Fibroblast of peridontal ligament (primary cell): ENCODE data around the gene GGCX.

ENCODE experiments used
- DNase-seq: peaks from one replicate; pipeline ENCODE4 v3.0.0-alpha.2; 2010; ENCODE audit errors: extremely low read depth

Gene GGCX

DNA sequence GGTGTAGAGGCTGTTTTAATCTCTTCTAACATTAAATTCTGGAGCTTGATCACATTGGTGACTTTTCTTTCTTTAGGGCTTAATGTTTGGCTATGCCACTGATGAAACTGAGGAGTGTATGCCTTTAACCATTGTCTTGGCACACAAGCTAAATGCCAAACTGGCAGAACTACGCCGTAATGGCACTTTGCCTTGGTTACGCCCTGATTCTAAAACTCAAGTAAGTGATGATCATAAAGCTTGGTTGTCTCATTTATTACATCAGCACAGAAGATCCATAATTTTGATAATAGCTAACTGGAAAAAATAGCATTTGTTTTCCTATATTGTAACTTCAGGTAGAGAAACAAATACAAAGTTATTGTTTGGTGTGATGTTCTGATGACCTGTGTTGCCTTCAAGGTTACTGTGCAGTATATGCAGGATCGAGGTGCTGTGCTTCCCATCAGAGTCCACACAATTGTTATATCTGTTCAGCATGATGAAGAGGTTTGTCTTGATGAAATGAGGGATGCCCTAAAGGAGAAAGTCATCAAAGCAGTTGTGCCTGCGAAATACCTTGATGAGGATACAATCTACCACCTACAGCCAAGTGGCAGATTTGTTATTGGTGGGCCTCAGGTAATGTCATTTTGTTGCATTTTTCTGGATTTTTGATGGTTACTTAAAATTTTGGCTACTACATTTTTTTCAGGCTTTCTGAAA is 19.4 kb downstream of the GGCX start:
- DNase-seq = peak; percentile 81

DNA sequence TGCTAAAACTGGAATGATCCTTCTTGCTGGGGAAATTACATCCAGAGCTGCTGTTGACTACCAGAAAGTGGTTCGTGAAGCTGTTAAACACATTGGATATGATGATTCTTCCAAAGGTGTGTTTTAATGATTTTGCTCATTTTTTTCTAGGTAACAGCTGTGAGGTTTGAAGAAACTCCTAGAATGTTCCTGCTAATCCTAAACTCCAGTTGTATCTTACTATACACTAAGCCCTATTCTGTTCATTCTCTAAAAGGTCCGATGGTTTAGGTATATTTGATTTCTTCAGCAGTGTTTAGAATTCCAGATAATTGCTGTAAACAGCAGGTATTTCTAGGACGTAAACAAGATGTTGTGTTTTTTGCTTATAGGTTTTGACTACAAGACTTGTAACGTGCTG is 20.0 kb downstream of the GGCX start:
- DNase-seq = no peak

GRCh38 chr2:85540133-85540648 is 21.1 kb downstream of the GGCX start:
- DNase-seq = peak; percentile 41

- peak; percentile 67 for DNase-seq
Observed at GRCh38 chr2:85539361-85540132, 21.7 kb downstream of the GGCX start.

DNA sequence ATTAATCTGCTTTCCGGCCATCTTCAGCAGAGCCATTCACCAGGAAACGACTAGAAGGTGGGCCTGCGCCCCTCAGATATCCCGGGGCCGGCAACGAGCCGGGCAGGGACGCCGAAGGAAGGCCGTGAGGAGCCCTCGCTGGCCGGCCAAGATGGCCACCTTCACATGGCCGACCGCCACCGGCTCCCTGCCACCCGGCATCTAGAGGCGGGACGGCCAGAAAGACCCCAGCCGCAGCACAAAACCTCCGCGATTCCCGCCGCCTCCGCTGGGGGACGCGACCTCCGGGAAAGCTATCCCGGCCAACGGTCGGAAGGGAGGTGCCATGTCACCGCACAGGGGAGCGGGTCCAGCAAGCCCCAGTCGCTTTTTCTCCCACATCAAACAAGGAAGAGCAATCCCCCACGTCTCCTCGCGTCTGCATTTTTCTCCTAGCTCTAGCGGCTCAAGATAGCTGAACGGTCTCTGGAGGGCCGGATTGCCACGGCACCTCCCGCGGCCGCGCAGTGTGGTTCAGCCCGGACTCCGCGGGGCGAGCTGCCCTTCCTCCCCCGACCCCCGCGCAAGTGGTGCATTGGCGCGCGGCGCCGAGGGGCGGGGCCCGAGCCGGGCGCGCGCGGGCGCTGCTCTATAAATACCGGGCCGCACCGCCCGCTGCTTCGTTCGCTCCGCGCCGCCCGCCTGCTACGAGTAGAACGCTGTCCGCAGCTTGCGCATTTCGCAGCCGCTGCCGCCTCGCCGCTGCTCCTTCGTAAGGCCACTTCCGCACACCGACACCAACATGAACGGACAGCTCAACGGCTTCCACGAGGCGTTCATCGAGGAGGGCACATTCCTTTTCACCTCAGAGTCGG is 22.6 kb downstream of the GGCX start, which contains the start of gene MAT2A:
Gene MAT2A (plus strand): TSS at position 662 of the 854 bp plus-strand sequence. CDS start 120 bp downstream, at position 782.
- peak; percentile 90 for DNase-seq

GRCh38 chr2:85537600-85538506 is 23.4 kb downstream of the GGCX start:
- peak; percentile 50 for DNase-seq

DNA sequence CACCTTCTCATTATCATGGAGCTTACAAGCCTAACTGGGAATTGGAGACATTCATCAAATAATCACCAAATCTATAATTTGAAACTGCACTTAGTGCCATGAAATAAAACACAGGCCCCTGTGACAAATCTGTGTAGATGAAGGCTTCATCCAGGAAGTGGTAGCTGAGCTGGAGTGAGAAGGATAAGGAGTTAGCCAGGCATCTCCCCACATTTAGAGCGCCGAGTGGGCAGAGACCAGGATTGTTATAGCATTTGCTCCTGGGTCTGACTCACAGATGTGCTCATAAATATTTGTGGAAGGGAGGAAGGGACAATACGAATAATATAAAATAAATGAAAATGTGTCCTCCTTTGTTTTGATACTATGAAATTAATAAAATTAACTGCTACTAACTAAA is 24.8 kb downstream of the GGCX start:
- DNase-seq = peak; percentile 67

DNA sequence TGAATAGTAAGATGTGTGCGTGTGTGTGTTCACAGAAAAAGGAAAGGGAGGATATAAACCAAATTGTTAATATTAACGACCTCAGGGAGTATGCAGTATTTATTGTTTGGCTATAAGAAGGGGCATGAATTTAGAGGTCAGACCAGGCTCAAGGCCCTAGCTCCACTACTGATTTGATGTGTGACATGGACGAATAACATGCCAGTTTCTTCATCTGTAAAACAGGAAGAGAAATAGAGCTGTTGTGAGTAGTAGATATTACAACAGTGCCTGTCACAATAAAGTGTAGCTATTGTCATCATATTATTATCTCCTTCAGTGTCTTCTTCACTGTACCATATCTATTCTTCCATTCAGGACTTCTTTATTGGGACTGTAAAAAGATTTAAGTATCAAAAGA is 26.4 kb downstream of the GGCX start:
- no peak for DNase-seq

- DNase-seq = no peak
Observed at GRCh38 chr2:85534099-85534498, 27.2 kb downstream of the GGCX start.

DNA sequence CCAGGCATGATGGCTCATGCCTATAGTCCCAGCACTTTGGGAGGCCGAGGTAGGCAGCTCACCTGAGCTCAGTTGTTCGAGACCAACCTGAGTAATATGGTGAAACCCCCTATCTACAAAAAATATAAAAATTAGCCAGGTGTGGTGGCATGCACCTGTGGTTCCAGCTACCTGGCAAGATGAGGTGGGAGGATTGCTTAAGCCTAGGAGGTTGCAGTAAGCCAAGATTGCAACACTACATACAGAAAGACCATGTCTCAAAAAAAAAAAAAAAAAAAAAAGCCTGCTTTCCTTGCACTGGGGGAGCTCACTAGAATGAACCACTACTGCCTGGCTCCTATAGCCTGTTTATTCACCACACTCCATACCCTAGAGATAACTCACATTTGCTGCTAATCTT is 29.7 kb downstream of the GGCX start:
- DNase-seq = no peak

- no peak for DNase-seq
Observed at GRCh38 chr2:85529809-85530208, 31.5 kb downstream of the GGCX start.

DNA sequence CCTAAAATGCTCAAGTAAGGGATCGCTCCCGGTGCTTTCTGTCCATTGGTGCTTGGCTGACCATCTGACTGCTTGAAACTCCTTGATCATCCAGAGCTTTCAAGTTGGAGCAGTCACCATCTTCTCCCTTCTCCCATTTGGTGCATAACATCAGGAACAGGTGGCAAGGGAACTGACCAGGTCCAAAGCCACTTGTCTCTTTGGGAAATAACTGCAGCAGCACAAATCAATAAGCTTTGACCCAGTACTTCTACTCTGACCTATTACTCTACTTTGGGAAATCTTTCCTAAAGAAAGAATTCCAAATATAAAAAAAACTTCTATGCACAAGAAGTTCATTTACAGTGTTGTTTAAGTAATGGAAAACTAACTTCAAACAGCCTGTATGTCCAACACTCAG is 32.9 kb downstream of the GGCX start:
- no peak for DNase-seq

DNA sequence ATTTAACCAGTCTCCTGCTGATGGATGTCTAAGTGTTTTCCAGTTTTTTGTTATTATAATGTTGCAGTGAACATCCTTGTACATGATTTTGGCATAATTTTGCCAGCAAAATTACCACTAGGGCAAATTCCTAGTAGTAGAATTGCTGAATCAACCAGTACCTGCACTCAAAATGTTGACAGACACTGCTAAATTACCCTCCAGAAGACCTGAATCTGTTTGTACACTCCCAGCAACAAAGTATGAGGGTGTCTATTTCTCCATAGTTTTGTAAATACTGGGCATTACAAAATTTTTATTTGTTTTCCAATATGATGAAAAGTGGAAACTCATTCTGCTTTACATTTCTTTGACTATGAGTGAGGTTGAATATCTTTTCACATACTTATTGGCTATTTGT is 33.5 kb downstream of the GGCX start:
- DNase-seq = no peak

GRCh38 chr2:85525567-85525966 is 35.7 kb downstream of the GGCX start:
- no peak for DNase-seq

DNA sequence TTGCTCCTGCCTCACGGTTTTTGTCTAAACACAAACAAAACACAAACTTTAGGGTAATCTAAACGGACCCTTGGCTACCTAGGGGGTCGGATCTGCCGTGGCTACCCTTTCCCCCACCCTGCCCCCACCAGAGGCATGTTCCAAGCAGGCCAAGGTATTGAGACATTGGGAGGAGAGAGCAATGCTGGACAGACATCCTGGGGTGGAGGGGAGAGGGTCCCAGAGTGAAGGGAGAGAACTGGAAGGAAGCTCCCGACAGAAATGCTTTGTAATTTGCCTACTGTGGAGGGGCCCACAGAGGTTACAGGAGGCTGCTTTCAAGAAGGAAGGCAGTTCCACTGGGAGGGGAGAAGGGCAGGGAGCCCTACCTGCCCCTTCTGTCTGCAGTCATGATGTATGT is 36.3 kb downstream of the GGCX start:
- DNase-seq = no peak

DNA sequence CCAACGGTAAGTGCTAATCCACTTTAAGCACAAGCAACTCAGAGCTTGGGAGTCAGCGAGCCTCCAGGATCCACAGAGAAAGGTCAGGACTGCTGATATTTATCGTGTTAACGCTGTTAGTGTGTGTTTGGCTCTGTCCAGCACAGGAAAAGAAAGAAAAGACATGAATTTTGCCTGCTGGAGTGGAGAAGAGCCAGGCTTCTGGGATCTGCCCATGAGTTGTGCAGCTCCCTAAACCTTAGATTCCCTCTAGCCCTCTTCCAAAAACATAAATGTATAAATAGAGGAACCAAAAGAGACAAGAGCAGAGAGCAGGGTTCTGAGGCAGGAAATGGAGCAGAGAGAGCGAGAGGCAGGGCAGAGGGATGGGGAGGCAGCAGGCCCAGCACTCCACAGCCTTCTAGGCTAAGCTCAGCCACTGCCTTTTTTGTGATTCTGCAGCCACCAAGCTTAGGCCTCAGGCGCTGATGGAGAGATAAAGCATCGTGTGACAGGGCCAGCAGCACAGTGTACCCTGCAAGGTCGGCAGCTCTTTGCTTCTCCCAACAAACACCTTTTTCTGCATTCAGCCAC is 36.9 kb downstream of the GGCX start:
- DNase-seq = peak; percentile 68

GRCh38 chr2:85523903-85524335 is 37.4 kb downstream of the GGCX start:
- no peak for DNase-seq

DNA sequence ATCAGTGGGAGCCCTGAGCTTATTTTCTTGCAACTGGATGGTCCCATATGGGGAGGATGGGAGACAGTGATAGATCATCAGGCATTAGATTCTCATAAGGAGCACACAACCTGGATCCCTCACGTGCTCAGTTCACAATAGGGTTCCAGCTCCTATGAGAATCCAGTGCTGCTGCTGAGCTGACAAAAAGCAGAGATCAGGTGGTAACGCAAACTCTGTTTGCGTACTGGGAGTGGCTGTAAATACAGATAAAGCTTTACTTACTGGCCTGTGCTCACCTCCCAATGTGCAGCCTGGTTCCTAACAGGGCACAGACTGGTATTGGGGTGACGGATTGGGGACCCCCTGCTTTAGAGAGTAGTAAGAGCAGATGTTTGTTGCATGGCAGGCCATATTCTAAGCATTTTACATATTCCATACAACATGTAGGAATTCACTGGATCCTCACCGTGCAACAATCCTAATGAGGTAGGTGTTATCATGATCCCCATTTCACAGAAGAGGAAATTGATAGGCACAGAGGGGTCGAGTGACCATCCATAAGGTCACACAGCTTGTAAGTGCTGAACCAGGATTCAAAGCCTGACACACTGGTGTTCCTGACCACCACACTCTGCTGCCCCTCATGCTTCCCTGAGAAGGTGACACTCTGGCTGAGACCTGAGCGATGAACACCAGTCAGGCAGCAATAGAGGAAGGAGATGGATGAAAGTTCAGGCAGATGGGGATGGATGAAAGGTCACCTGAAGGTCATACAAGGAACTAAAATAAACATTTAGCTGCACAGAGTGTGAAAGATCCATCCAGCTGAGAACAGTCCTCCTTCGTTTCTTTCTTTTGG is 38.0 kb downstream of the GGCX start:
- DNase-seq = no peak

GRCh38 chr2:85522090-85522647 is 39.1 kb downstream of the GGCX start:
- DNase-seq = no peak
